ENCODE data around the gene STK32B. TPM values are rescaled to one million over a fixed set of nuclear protein-coding genes. Genes with fewer than 3 reads are reported as not detected.
"Not testable (repeated sequence)": the region's sequence is repeated elsewhere in the genome, so short reads cannot be mapped to it uniquely, and the experiment has no call there.

Gene STK32B
- total RNA-seq, 1 donor from 2014 or later: not detected

DNA sequence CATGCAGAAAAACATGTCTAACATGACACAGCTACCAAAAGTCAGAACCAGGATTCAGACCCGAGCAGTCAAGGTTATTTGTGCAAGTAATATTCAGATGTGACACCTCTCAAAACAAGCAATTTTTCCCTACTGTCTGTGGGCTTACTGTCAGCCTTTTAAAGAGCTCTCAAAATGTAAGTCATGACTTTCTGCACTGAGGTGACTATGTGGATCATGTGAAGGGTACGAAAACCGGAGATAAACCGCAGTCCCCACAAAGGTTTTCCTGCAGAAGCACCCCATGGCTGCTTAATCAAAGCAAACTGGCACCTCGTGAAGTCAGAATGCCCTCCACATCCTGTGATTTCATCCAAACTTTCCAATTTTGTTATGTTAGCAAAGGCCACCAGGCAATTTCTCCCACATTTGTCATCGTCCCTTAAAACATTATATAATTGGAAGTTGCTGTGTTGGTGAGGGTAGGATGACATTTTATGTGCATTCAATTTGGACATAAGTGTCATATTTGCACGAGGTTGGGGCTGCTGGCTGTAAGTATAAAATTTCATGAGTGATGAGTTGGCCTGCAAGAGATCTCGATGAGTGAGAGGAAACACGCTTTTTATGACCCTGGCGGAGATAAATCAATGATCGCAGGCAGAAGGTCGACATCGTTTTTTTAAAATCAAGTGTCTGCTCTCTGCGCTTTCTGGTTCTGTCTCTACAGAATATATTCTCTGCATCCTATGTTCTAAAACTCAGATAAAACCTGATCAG, 161.2 kb downstream of the STK32B start:
- DNase-seq: no peak
- Mint-ChIP-seq H3K27ac (no peak overlapping the region), H3K36me3 (ENCODE audit: low read depth) (no peaks in the 10 kb centered on the region), H3K4me1 (no peaks in the 10 kb centered on the region), H3K27me3 (no peaks in the 10 kb centered on the region), H3K4me3 (no peak overlapping the region), H3K9me3 (no peaks in the 10 kb centered on the region)
- intact Hi-C loops (cut with micrococcal nuclease): no loop called here

DNA sequence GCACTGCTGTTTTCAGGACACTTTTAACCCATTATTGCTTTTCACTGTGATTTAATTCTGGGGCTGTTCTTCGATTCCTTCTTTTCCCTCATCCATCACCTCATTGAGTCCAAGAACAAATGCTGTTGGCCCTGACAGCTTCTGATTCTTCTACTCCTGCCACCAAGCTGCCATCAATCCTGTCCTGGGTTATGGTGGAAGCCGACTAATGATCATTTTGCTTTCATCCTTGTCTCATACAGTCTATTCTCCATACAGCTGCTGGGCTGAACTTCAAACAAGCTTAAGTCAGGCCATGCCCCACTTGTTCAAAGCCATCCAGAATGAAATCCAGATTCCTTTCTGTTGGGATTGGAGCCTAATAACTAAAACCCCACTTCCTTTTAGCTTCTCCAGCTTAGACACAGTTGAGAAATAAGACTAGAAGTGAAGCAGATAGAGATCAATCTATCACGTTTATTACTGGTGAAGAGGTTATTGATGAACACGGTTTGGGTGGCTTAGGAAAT, 161.9 kb downstream of the STK32B start:
- no peak for DNase-seq
- H3K9me3 Mint-ChIP-seq: no peaks in the 10 kb centered on the region
- H3K27me3 Mint-ChIP-seq: no peaks in the 10 kb centered on the region
- no peaks in the 10 kb centered on the region for H3K4me1 Mint-ChIP-seq
- H3K4me3 Mint-ChIP-seq: no peak overlapping the region
- H3K36me3 Mint-ChIP-seq (ENCODE audit: low read depth): no peaks in the 10 kb centered on the region
- H3K27ac Mint-ChIP-seq: no peak overlapping the region
- intact Hi-C loops (cut with micrococcal nuclease): no loop called here

DNA sequence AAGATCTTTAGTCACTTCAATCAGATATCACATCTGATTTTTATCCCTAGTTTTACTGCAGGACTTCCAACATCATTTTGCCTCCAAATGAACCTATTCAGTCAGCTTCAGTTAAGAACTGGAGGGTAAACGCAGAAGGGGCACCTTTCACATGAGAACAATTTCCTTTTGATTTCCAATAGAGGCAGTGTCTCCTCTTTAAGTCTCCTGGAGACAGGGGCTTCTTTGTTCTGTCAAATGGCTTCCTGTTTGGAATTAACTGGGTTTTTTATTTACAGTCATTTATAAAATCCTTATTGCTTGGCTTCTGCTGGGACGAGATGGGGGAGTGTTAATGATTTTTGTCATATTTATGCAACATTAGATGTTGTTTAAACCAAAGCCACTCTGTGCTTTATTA, 164.0 kb downstream of the STK32B start:
- no peak for DNase-seq
- Mint-ChIP-seq H3K4me3 (no peak overlapping the region), H3K36me3 (ENCODE audit: low read depth) (no peaks in the 10 kb centered on the region), H3K27me3 (no peaks in the 10 kb centered on the region), H3K4me1 (no peaks in the 10 kb centered on the region), H3K27ac (no peak overlapping the region), H3K9me3 (no peaks in the 10 kb centered on the region)
- intact Hi-C loops (cut with micrococcal nuclease): no loop called here

DNA sequence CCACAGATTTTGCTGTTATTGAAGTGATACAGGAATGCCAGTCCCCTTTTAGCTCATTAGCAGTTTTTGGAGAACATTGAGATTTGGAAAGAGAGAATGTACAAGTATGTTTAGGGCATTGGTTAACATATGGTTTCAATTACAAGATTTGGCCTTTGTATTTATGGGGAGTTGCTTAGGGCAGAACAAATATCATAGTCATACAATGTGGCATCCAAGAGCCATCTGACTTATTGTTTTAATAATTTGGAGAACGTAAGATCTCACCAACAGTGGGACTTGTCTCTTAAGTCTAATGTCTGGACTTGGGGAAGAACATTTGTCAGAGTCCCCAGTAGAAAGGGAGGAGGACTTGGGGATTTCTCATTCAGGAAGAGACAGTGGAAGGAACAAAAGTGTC, 166.1 kb downstream of the STK32B start:
- intact Hi-C loops (cut with micrococcal nuclease): no loop called here
- no peaks in the 10 kb centered on the region for H3K36me3 Mint-ChIP-seq (ENCODE audit: low read depth)
- H3K4me1 Mint-ChIP-seq: no peaks in the 10 kb centered on the region
- H3K4me3 Mint-ChIP-seq: no peak overlapping the region
- no peak overlapping the region for H3K27ac Mint-ChIP-seq
- H3K27me3 Mint-ChIP-seq: no peaks in the 10 kb centered on the region
- no peak for DNase-seq
- peaks cover 12% of the 10 kb centered on the region for H3K9me3 Mint-ChIP-seq

DNA sequence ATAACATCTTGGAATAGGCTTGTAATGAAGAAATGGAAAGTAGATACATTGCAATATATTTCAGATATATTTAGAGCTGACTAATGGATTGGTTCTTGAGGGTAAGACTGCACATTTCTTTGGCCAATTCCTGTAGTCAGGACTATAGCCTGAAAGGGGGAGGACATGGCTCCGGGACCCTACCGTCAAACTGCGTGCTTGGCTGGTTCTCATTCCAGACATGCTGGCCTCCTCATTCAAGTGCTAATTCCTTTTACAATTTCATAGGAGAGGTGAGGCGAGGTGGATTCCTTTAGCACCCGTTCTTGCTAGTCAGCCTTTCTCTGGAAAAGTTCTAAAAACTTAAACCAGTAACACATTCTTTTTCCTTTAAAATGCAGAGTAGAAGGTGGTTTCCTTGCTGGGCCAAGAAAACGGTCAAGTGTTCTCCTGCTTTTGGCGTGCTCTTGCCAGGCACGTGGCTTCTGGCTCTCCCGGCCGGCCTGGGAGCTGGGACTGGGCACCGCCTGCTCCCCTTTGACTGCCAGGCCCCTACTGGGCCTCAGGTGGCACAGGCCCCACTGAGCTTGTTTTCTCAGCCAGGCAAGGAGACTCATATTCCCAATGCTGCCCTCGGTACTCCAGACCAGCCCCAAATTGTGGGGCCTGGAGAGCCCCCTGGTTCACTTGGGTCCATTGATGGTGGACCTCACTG, 167.2 kb downstream of the STK32B start:
- H3K4me1 Mint-ChIP-seq: no peaks in the 10 kb centered on the region
- H3K36me3 Mint-ChIP-seq (ENCODE audit: low read depth): no peaks in the 10 kb centered on the region
- no peak overlapping the region for H3K4me3 Mint-ChIP-seq
- H3K9me3 Mint-ChIP-seq: peaks cover 16% of the 10 kb centered on the region
- DNase-seq: no peak
- no peak overlapping the region for H3K27ac Mint-ChIP-seq
- intact Hi-C loops (cut with micrococcal nuclease): no loop called here
- H3K27me3 Mint-ChIP-seq: no peaks in the 10 kb centered on the region

DNA sequence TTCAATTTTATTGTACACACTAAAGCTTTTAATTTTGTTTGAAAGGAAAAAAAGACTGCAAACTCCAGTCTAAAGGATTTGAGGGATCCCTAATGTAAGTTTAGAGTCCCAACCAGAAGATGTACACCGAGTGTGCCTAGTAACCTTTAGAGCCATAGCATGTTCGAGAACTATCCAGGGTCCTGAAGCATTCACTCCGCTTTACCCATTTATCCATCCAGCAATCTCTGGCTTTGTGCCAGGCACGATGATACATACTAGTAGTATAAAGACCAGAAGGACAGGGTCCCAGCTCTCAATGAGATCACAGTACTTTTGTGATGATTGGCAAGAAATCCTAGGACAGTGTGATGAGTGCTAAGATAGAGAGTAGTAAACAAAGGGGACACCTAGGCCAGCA, 168.7 kb downstream of the STK32B start:
- Mint-ChIP-seq H3K9me3 (peaks cover 16% of the 10 kb centered on the region), H3K27ac (no peak overlapping the region), H3K27me3 (no peaks in the 10 kb centered on the region), H3K4me1 (no peaks in the 10 kb centered on the region), H3K4me3 (no peak overlapping the region), H3K36me3 (ENCODE audit: low read depth) (no peaks in the 10 kb centered on the region)
- DNase-seq: no peak
- intact Hi-C loops (cut with micrococcal nuclease): no loop called here

DNA sequence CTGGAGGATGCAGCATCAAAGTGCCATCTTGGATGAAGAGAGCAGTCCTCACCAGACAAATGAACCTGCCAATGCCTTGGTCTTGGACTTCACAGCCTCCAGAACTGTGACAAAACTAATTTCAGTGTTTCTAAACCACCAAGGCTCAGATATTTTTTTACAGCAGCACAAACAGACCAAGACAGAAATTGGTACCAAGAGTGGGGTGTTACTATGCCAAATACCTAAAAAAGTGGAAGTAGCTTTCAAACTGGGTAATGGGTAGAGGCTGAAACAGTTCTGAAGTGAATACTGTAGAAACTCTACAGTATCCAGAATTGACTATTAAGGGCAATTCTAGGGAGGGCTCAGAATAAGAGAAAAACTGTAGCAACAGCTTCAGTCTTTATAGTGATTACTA, 170.8 kb downstream of the STK32B start:
- H3K27ac Mint-ChIP-seq: no peak overlapping the region
- DNase-seq: no peak

DNA sequence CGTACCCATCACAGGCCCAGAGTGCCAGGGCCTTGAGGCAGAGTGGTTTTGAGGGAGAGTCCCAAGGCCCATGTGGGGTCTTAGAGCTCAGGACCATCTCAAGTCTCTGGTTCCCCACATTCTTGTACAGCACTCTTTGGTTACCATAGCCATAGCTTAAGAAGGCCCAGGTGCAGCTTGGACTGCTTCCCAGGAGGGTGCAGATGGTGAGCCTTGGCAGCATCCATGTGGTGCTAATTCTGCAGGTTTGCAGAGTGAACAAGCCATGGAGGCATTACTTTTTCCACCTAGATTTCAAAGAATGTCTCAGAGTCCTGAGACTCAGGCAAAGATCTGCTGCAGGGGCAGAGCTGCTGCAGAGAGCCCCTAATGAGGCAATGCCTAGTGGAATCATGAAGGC, 171.7 kb downstream of the STK32B start:
- H3K4me3 Mint-ChIP-seq: no peak overlapping the region
- no peak overlapping the region for H3K27ac Mint-ChIP-seq
- H3K36me3 Mint-ChIP-seq (ENCODE audit: low read depth): no peaks in the 10 kb centered on the region
- no peak for DNase-seq
- H3K9me3 Mint-ChIP-seq: peaks cover 16% of the 10 kb centered on the region
- no peaks in the 10 kb centered on the region for H3K4me1 Mint-ChIP-seq
- intact Hi-C loops (cut with micrococcal nuclease): no loop called here
- no peaks in the 10 kb centered on the region for H3K27me3 Mint-ChIP-seq

More for the DNA sequence above, 170.8 kb downstream of the STK32B start:
- H3K9me3 Mint-ChIP-seq: peaks cover 16% of the 10 kb centered on the region
- no peaks in the 10 kb centered on the region for H3K27me3 Mint-ChIP-seq
- H3K4me1 Mint-ChIP-seq: no peaks in the 10 kb centered on the region
- intact Hi-C loops (cut with micrococcal nuclease): no loop called here
- no peak overlapping the region for H3K4me3 Mint-ChIP-seq
- no peaks in the 10 kb centered on the region for H3K36me3 Mint-ChIP-seq (ENCODE audit: low read depth)

DNA sequence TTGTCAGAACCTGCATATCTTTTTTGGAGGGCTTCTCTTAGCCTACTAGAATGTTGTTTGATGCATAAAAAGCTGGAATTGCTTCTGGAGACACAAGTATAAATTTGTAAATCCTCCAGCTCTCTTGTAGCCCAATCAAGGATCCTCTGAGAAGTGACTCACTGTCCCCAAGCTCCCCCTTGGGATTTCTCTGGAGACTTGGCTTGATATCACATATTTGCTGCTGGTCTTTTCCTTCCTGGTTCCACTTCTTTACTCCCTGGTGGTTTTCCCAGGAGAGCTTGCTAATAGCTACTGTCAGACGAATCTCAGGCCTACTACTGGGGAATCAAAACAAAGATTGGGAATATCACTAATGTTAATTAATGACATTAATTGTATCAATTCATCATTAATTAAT, 173.1 kb downstream of the STK32B start:
- intact Hi-C loops (cut with micrococcal nuclease): no loop called here
- no peak overlapping the region for H3K27ac Mint-ChIP-seq
- DNase-seq: no peak

DNA sequence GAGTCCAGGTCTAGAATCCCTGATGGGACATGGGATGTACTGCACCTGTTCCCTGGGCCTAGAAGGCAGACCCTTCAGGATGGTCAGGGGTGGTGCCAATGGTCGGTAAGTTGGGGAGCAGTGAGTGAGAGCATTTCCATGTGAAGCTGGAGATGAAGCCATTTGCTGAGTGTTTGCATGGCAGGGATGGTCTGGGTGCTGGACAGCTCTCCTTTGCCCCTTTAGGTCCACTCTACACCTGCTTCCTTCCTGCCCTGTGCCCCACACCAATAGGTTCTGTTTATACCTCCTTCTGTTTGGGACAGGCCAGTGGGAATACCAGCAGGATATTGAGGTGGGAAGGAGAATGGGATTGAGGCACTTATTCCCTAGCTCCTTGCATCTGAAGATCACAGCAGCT, 181.3 kb downstream of the STK32B start:
- Mint-ChIP-seq H3K9me3 (no peaks in the 10 kb centered on the region), H3K4me3 (no peak overlapping the region), H3K4me1 (no peaks in the 10 kb centered on the region), H3K27me3 (no peaks in the 10 kb centered on the region), H3K36me3 (ENCODE audit: low read depth) (no peaks in the 10 kb centered on the region), H3K27ac (no peak overlapping the region)
- no peak for DNase-seq
- intact Hi-C loops (cut with micrococcal nuclease): no loop called here

More for the DNA sequence above, 173.1 kb downstream of the STK32B start:
- Mint-ChIP-seq H3K36me3 (ENCODE audit: low read depth) (no peaks in the 10 kb centered on the region), H3K4me1 (no peaks in the 10 kb centered on the region), H3K27me3 (no peaks in the 10 kb centered on the region), H3K4me3 (no peak overlapping the region), H3K9me3 (peaks cover 16% of the 10 kb centered on the region)

DNA sequence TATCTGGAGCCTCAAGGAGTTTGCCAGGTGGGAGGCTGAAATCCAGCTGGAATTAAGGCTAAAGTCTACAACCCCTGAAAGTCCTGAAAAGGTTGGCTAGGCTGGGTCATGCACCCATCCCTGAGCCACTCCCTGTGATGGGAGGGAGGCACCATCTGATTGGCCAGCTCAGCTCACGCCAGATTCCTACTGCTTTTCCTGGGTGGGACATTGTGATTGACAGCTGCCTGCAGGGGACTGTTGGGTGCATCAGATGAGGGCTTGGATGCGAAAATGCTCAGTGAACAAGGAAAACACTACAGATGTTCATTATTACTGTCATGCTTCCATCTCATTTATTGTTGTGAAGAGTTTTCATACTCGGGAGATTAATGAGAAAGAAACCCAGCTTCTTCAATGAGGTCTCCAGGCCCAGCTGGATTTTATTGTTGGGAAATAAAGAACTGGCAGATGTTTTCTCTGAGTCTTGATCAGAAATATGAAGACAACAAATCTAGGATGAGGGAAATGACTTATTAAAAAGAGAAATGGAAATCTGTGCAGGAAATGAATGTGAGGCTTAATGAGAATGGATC, 185.9 kb downstream of the STK32B start:
- intact Hi-C loops (cut with micrococcal nuclease): no loop called here
- Mint-ChIP-seq H3K4me1 (no peaks in the 10 kb centered on the region), H3K4me3 (no peak overlapping the region), H3K27me3 (no peaks in the 10 kb centered on the region), H3K27ac (no peak overlapping the region), H3K36me3 (ENCODE audit: low read depth) (no peaks in the 10 kb centered on the region), H3K9me3 (no peaks in the 10 kb centered on the region)
- no peak for DNase-seq

DNA sequence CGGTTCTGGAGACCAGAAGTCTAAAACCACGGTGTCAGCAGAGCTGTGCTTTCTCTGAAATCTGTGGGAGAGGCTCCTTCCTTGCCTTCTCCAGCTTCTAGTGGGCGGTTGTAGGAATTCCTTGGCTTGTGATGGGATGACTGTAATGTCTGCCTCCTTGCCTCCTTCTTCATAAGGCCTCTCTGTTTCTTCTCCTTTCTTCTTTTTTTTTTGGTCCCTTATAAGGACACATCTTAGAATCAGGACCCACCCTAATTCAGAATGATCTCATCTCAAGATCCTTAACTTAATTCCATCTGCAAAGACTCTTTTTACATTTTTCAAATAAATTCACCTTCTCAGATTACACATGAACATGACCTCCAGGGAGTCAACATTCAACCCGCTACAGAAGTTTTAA, 186.9 kb downstream of the STK32B start:
- intact Hi-C loops (cut with micrococcal nuclease): no loop called here
- DNase-seq: no peak
- H3K4me3 Mint-ChIP-seq: no peak overlapping the region
- no peaks in the 10 kb centered on the region for H3K27me3 Mint-ChIP-seq
- H3K36me3 Mint-ChIP-seq (ENCODE audit: low read depth): no peaks in the 10 kb centered on the region
- no peak overlapping the region for H3K27ac Mint-ChIP-seq
- no peaks in the 10 kb centered on the region for H3K9me3 Mint-ChIP-seq
- H3K4me1 Mint-ChIP-seq: no peaks in the 10 kb centered on the region

DNA sequence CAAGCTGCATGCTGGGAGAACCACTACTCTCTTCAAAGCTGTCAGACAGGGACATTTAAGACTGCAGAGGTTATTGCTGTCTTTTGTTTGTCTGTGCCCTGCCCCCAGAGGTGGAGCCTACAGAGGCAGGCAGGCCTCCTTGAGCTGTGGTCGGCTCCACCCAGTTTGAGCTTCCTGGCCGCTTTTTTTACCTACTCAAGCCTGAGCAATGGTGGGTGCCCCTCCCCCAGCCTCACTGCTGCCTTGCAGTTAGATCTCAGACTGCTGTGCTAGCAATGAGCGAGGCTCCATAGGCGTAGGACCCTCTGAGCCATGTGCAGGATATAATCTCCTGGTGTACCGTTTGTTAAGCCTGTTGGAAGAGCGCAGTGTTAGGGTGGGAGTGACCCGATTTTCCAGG, 195.8 kb downstream of the STK32B start:
- H3K9me3 Mint-ChIP-seq; H3K27me3 Mint-ChIP-seq; H3K36me3 Mint-ChIP-seq (ENCODE audit: low read depth); intact Hi-C loops (cut with micrococcal nuclease); H3K4me1 Mint-ChIP-seq; DNase-seq; H3K27ac Mint-ChIP-seq; H3K4me3 Mint-ChIP-seq: not testable (repeated sequence)

DNA sequence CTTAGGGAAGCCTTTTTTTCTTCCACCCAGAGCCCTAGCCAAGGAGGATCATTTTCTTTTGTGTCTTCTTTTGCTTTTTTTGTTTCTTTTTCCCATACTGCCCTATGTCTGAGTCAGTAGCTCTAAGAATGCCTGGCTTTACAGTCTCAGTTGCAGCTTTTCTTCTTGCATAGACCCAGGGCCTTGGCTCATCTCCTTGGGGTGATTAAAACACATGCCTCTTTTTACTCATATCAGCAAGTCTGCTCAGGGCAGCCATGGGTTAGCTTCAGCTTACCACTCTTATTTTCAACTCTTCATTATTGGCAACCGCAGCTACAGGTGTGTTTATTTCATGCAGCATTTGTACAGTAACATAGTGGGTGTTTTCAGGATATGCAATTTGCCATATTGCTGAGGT, 196.5 kb downstream of the STK32B start:
- no peaks in the 10 kb centered on the region for H3K36me3 Mint-ChIP-seq (ENCODE audit: low read depth)
- no peaks in the 10 kb centered on the region for H3K27me3 Mint-ChIP-seq
- H3K27ac Mint-ChIP-seq: no peak overlapping the region
- intact Hi-C loops (cut with micrococcal nuclease): no loop called here
- no peak for DNase-seq
- peaks cover 8% of the 10 kb centered on the region for H3K9me3 Mint-ChIP-seq
- no peaks in the 10 kb centered on the region for H3K4me1 Mint-ChIP-seq
- H3K4me3 Mint-ChIP-seq: no peak overlapping the region

All from activated CD4-positive, alpha-beta T cell treated with anti-CD3 and anti-CD28 coated beads, Interleukin-2, amount 10 ng/mL, durations not matched to agents 24 days and 14 days (primary cell).